Kidney tubule cell (primary cell): ENCODE measurements around the gene NMB.
A peak's percentile ranks its signal among the peaks of the same experiment; 100 is the strongest.
"Not testable (repeated sequence)": the region's sequence is repeated elsewhere in the genome, so short reads cannot be mapped to it uniquely, and the experiment has no call there.

Source experiments
- DNase-seq: peaks from one replicate; pipeline ENCODE4 v3.0.0-alpha.2; 2018; ENCODE audit warnings: low spot score

NMB gene, protein sequence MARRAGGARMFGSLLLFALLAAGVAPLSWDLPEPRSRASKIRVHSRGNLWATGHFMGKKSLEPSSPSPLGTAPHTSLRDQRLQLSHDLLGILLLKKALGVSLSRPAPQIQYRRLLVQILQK

DNA sequence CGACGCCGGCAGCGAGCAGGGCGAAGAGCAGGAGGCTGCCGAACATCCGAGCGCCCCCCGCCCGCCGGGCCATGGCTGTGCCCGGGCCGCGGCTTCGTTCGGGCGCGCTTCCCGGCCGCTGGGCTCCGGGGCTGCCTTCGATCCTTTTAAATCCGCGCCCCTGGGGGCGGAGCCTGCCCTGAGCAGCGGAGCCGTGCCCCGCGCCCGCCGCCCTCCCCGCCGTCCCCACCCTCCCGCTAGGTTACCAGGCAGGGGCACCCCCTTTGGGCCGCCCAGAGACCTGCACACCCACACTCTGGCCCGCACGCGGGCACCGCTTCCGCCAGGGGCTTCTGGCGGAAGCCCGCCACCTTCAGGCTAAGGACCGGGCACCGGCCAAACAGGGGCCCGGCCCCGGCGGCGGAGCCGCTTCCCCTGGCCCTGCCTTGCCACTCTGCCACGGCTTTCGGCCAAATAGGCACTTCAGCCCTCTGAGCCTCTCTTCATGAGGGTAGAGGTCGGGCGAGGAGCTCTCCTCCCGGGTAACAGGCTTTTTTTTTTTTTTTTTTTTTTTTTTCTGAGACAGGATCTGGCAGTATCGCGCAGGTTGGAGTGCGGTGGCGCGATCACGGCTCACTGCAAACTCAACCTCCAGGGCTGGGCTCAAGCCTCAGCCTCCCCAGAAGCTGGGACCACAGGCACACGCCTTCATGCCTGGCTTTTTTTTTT is at the start of gene NMB:
NMB (minus strand) TSS at position 120 of the 708 bp plus-strand sequence; CDS start at position 73, 47 bp downstream.
- DNase-seq = peak; percentile 84

DNA sequence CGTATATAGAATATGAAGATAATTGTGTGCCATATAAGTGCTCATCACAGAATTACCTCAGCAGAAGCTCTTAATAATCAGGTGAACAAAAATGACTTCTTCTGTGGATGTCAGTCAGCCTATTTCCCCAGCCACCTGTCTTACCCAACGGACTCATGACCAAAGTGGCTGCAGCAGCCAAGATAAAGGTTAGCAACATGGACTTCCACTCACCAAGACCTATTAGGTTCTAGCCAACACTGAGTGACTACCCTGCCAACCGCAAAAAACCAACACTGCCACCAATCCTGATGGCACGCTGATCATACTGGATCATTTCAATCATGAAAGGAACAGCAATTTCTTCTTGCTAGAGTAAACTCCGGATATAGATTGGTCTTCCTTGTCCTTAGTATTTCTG is 45.8 kb upstream of the NMB start:
- DNase-seq = no peak

DNA sequence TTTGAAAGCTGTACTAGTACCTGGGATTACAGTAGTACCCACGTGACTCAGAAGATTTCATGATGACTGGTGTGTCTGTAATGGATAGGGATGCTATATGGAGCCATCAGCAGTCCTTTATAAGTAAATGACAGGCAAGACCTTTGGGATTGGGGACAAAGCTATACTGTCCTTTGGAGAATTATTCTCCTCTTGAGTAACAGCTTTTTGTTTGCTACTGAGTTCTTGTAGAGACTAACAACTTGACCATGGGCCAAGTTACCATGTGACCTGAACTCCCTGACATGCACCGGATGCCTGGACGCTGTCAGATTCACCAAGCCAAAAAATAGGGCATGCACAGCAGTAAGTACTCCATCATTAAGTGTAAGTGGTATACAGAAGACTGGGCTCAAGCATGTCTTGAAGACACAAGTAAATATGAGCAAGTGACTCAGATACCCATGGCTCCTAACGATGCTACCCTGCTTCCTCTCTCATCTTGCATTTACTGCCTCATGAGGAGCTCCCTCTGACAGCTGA is 45.0 kb upstream of the NMB start:
- peak; percentile 23 for DNase-seq

DNA sequence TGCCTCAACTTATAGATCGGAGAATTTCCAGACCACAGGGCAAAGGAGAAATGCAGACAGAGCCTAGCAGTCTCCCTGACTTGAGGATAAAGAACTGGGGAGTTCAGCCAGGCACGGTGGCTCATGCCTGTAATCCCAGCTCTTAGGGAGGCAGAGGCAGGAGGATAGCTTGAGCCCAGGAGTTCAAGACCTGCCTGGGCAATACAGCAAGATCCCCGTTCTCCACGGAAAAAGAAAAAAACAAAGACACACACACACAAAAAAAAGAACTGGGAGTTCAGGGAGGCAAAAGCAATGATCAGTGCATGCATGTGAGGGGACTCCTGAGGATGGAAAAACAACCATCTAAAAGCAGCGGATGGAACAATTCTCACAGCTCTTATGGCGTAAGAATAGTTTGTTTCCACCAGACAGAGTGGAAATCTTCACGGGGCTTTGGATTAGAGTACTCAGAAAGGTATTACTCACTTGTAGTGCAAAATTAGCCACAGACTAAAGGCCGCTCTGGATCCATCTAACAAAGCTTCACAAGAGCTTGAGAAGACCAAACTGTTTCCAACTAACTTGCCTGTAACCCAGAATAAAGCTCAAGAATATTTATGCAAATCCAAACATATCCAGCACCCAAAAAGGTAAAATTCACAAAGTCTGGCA is 41.7 kb upstream of the NMB start:
- DNase-seq = no peak

DNA sequence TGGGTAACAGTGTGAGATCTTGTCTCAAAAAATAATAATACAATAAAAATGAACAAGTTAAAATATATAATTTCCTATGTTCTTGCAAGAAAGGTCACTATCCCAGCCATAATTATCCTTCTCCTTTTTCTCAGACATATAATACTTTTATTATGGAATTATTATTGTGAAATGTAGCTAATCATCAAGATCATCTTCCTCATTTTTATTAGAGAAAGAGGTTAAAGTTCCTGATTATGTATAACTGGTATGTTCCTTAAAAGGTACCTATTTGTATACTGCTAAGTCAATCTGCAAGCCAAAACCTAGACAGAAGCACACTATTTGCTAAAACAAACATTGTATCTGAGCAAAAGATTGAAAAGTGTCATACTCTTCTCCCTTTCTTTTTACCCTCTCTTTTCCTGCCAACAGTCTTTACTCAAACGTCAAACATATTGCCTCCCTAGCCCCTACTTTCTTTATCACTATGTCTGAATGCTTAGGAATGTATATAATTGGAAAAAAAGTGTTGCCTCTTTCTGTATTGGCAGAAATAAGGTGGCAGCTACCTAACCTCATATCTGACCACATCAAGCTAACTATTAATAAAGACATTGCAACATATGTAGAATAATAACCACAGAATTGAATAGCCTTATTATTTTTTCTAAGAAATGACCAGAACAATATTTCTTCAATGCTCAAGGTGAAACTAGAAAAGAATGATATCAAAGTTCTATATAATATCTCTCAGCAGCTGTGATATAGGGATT is 39.4 kb upstream of the NMB start:
- no peak for DNase-seq

DNA sequence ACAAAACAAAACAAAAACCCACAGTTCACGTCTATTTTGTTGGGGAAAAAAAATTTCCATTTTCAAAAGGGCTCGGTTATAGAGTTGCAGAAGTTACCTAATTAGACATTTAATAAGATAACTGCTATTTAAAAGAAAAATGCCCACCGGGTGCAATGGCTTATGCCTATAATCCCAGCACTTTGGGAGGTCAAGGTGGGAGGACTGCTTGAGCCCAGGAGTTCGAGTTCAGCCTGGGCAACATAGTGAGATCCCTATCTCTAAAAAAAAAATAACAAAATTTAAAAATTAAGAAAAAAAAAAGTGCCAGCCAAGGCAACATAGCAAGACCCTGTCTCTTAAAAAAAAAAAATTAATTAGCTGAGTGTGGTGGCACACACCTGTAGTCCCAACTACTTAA is 38.8 kb upstream of the NMB start:
- no peak for DNase-seq

DNA sequence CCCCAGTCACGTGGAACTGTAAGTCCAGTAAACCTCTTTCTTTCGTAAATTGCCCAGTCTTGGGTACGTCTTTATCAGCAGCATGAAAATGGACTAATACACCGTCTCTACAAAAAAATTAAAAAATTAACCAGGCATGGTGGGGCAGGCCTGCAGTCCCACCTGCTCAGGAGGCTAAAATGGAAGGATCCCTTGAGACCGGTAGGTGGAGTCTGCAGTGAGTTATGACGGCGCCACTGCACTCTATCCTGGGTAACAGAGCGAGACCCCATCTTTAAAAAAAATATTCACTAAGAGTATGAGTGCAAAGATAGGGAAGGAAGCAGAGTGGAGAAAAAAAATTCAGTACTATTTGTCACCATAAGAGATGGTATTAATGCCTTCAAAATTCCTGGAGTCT is 32.3 kb upstream of the NMB start:
- no peak for DNase-seq

DNA sequence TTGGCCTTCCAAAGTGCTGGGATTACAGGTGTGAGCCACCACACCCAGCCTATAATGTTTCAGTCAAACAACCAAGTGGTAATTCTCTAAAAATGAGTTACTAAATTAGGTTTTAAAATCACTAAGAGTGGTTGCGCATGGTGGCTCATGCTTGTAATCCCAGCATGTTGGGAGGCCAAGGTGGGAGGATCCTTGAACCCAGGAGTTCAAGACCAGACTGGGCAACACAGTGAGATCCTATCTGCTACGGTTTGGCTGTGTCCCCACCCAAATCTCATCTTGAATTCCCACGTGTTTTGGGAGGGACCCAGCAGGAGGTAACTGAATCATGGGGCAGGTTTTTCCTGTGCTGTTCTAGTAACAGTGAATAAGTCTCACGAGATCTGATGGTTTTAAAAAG is 31.9 kb upstream of the NMB start:
- DNase-seq = no peak

DNA sequence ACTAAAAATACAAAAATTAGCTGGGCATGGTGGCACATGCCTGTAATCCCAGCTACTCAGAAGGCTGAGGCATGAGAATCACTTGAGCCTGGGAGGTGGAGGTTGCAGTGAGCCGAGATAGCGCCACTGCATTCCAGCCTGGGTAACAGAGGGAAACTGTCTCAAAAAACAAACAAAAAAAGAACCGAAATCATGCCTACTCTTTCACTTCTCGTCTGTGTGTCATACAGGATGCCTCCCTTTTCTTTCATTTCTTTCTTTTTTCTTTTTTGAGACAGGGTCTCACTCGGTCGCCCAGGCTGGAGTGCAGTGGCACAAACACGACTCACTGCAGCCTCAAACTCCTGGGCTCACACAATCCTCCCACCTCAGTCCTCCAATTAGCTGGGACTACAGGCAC is 28.4 kb upstream of the NMB start:
- DNase-seq = not testable (repeated sequence)

DNA sequence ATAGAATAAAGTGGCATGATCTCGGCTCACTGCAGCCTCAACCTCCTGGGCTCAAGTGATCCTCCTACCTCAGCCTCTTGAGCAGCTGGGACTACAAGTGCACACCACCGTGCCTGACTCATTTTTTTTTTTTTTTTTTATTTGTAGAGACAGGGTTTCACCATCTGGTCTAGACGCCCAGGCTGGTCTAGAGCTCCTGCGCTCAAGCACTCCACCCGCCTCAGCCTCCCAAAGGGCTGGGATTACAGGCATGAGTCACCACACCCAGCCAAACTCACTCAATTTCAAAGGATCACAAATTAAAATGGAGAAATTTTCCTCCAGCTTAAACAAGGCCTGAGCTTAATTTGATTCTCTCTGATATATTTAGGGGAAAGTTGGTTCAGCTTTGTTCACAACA is 27.3 kb upstream of the NMB start:
- peak; percentile 62 for DNase-seq

DNA sequence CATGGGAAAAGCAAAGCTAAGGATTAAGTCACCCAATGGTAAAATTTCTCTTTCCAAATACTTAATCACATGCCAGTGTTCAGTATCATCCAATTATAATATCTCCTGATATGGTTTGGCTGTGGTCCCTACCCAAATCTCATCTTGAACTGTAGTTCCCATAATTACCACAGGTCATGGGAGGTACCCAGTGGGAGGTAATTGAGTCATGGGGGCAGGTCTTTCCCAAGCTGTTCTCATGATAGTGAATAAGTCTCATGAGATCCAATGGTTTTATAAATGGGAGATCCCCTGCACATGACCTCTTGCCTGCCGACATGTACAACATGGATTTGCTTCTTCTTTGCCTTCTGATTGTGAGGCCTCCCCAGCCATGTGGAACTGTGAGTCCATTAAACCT is 26.1 kb upstream of the NMB start:
- peak; percentile 76 for DNase-seq

DNA sequence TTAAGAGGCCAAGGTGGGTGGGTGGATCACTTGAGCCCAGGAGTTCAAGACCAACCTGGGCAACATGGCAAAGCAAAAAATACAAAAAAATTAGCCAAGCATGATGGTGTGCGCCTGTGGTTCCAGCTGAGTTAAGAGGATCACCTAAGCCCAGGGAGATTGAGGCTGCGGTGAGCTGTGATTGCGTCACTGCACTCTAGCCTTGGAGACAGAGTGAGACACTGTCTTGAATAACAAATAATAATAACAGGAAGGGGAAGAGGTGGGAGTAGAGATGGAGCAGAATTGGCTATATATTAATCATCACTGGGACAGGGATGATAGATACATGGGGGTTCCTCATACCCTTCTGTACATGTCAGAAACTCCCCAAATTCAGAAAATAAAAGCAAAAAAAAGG is 23.8 kb upstream of the NMB start:
- peak; percentile 84 for DNase-seq

DNA sequence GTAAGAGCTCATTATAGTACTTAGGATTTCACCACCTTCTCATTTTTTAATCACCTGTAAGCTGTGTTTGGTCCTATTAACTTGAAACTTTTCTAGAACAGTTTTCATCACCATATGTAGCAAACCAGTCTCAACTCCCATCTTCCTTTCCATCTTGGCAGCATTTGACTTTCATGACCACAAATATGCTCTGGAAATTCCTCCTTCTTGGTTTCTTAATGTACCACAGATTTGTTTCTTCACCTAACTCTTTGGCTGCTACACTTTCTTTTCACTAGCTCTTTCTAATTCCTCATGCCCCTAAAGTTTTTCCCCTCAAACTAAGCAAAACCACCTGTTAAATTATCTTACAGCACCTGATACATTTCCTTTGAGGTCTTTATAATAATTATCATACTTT is 13.2 kb upstream of the NMB start:
- DNase-seq = peak; percentile 38

DNA sequence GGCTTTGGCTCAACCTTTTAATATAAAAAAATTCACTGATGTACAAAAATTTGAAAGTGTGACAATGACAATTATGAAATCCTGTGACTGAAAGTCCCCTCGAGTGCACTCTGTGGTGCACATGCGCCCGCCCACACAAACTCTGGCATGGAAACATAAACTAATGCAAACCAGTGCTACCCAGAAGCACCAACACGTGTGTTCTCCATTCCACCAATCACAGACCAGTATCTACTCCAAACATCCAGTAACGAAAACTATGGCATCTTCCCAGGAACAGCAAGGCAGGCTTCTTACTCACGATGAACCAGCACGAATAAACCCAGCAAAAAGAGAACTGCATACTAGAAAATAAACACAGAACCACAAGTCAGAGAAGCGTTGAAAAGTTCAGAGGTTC is 11.7 kb upstream of the NMB start:
- DNase-seq = no peak

DNA sequence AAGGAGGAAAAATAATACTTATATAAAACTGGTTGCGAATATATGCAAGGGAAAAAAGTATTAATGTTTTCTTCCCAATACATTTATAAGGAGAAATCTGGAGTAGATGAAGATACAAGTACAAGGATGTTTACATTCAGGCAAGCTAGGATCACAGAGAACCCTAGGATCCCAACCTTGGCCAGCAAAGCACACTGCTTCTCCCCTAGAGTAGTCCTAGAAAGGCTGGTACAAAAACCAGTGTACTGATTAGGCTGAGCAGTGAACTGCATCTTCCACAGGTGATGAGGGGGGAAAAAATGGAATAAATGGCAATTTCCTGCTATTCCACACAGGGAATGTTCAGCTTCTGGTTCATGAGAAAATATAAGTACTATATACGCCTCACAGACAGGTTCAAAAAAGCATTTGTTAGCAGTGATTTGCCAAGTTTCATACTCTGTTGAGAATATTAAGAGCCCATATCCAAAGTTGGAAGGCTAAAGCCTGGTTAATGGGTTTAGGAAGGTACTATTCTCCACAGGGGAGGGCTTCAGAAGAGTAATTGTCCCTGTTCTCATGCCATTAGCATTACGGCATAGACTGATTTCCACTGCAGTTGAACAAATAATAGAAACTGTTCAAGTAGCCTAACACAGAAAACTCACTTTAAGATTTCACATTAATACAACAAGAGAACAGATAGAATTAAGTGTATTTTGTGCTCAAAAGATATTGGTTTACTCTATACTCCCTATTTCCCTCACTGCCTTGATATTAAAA is 10.4 kb upstream of the NMB start:
- no peak for DNase-seq

DNA sequence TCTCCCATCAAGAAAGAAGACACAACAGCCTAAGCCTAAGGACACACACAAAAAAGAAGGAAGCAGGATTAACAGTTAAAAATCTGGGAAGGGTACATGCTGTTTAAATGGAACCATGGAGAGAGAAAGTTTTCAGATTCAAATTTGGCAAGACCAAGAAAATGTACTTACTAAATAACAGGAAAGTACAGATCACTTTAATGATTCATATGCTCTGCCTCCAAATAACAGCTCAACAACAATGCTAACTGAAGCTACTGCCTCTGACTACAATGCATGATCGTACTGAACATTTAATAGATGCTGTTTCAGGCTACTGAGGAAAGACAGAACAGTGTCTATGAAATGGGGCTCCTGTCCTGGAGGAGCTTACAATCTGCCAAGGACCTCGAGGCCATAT is 8.4 kb upstream of the NMB start:
- DNase-seq = no peak

DNA sequence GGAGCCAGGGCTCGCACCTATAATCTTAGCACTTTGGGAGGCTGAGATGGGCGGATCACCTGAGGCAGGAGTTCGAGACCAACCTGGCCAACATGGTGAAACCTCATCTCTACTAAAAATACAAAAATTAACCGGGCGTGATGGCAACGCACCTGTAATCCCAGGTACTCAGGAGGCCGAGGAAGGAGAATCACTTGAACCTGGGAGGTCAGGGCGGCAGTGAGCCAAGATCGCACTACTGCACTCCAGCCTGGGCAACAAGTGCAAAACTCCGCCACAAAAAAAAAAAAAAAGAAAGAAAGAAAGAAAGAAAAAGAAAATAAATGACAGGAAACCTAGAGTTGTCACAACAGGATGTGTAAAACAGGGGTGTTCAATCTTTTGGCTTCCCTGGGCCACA is 3.0 kb upstream of the NMB start:
- no peak for DNase-seq

DNA sequence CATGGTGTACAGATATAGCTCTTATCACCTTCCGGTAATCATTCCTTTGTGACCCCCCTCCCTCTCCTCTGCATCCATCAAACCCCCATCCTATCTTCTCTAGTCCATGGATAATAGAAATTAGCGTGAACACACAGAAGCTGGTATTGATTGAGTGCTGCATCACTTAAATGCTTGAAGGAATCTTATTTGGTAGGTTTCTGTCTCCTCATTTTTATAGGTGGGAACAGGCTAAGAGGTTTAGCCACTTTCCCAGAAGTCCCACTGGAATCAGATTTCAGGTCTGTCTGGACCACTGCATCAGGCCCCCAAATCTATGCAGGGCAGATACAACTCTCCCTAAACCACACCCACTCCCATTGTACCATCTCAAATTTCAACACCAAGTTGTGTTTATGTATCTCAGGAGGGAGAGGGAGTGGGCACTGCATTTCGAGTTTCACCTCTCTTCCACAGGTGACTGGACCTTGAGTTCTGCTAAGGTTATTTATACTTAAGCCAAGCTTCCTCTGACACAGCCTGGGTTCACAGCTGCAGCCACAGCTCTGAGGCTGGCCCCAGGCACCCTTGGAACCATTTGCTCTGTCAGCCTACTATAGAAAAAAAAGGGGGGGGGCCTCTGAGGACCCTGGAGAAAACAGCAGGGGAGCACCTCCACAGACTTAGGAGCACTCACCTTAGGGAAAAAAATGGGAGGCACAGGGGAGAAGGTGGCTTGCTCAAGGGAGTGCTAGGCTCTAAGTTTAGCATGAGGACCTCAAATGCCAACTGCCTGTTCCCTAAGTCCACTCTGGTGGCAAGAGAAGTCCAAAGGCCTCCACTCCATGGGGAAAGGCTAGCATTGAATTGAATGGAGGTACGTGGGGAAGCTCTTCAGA is 2.1 kb upstream of the NMB start:
- DNase-seq = no peak

DNA sequence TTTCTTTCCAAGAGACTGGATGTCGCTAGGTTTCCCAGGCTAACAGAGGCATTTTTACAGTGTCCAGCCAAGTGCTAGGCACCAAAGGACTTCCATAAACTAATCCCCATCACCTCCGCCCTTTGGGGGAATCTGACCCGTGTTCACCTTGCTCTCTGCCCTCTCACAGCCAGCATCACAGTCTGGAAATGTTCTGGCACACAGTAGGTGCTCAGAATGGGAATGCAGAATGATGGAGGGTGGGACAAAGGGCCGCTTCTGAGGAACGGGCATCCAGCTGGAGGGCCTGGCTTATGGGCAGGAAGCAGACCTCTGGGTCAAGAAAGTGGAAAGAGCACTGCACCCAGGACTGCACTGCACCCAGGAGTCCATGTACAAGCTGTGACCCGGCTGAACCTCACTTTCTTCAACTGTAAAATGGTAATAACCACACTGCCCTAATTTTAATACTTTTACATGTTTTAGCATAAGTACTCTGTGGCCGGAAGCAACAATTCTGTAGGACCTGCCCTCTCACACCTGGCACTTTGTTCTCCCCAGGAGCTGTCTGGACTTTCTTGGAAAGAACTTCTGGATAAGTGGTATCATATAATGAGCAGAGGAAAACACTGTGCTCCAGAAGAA is 901 bp upstream of the NMB start:
- DNase-seq = no peak

DNA sequence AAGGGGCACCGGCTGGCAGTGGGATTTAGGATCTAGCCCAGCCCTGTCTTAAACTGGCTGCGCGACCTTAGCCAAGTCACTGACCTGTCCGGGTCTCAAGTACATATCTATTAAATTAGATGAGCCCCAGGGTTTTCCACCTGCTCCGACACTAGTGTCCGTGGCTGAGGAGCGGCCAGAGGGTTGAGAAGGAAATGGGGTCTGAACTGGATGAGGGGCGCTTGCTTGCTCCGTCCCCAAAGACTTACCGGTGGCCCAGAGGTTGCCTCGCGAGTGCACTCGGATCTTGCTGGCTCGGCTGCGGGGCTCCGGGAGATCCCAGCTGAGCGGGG is 285 bp downstream of the NMB start:
- DNase-seq = no peak

DNA sequence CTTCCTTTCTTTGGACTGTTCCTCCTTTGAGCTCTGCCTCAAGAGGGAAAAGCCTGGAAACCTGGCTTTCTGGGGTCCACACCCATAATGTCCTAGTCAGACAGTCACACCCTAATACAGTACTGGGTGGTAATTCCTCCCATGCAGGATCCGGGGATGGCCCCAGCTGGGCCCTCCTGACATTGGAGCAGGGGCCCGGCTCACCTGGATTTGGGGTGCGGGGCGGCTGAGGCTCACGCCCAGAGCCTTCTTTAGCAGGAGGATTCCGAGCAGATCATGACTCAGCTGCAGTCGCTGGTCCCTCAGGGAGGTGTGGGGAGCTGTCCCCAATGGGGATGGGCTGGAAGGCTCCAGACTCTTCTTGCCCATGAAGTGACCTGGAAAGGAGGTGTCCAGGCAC is 1.0 kb downstream of the NMB start:
- no peak for DNase-seq
